Right lobe of liver (tissue), 6 donors: ENCODE results near the gene KTN1. TPM values are rescaled to one million over a fixed set of nuclear protein-coding genes. Genes with fewer than 3 reads are reported as not detected.

Experiments
- ATAC-seq, 4 donors: fragments of 200-7000 bp; cut with Tn5 transposase; one replicate each; pipeline ENCODE4 v1.9.1; 2020; ENCODE audit warnings: mild to moderate bottlenecking in 4 of 4, moderate library complexity in 4 of 4
- DNase-seq, 3 donors: peaks; one replicate each; pipeline ENCODE4 v3.0.0-alpha.2; 2020
- H3K27ac ChIP-seq, 3 donors: fragments of 200-600 bp; one replicate each; pipeline ENCODE4 v1.8.0; 2022
- H3K27me3 ChIP-seq, 2 donors: fragments of 200-600 bp; one replicate each; pipeline ENCODE4 v1.8.0; 2022
- H3K36me3 ChIP-seq, 4 donors: fragments of 200-600 bp; sonication (generic) in 1 of 4; one replicate each; pipeline versions ENCODE4 v1.5.1 to v1.8.0; 2017 to 2022; ENCODE audit warnings: control low read depth in 1 of 4
- H3K4me1 ChIP-seq, 4 donors: fragments of 200-600 bp; sonication (generic) in 1 of 4; one replicate each; pipeline versions ENCODE4 v1.5.1 to v1.8.0; 2017 to 2022; ENCODE audit warnings: control low read depth in 1 of 4
- H3K4me3 ChIP-seq, 3 donors: fragments of 200-600 bp; one replicate each; pipeline ENCODE4 v1.8.0; 2022
- H3K9me3 ChIP-seq, 4 donors: fragments of 200-600 bp; sonication (generic) in 1 of 4; one replicate each; pipeline versions ENCODE4 v1.5.1 to v1.8.0; 2017 to 2022; ENCODE audit warnings: control low read depth in 1 of 4
- POLR2A ChIP-seq: fragments of 450-650 bp; IDR thresholded peaks from one replicate; pipeline ENCODE4 v1.6.1; 2017; ENCODE audit warnings: antibody characterized with exemption, mild to moderate bottlenecking
- WGBS: methylation state at CpG from one replicate; pipeline ENCODE4 v1.1.6; 2018; ENCODE audit warnings: low coverage, low lambda C conversion rate; ENCODE audit not compliant: insufficient coverage; ENCODE audit errors: missing lambda C conversion rate; 5-methylcytosine and 5-hydroxymethylcytosine counted together
- intact Hi-C, 2 donors: fragments of 100-400 bp; cut with DNase I; formaldehyde crosslinking; loops; one replicate each; pipeline versions ENCODE4 v1.11.2 to v1.14.1; 2022
- total RNA-seq, 6 experiments: library from RNA; depleted of rRNA in 2 of 6; stranded (reverse); fragments of >200 nt in 2 of 6; fragmentation: NEBNext Ultra II Directional in 3 of 6; extraction: Animal tissue kit (Norgen Biotek cat#: 25700) in 3 of 6; gene quantifications; one replicate each; pipeline versions ENCODE4 v1.1.0 to v1.2.4, GENCODE V29; 2016 to 2023
- TF ChIP-seq, protein P1 (sequence below), 4 donors: fragments of 200-600 bp in 3 of 4; fragments of 450-650 bp in 1 of 4; IDR thresholded peaks; one replicate each; pipeline versions ENCODE4 v1.5.1 to v1.8.0; 2016 to 2022; ENCODE audit warnings: antibody characterized with exemption in 4 of 4, mild to moderate bottlenecking in 2 of 4
- donor health status: DM: no; HTN: yes; CAD: no.
- donor health status: DM: no; HTN: no; CAD: no.
- donor health status: DM: no; HTN: no; CAD: no.
- donor health status: DM: no; HTN: yes; CAD: no.
- donor health status: DM: no; HTN: yes; CAD: no.

KTN1 gene
- total RNA-seq, 6 experiments from 2014 or later = 55.8 to 90.8 (median 64.1) TPM

DNA sequence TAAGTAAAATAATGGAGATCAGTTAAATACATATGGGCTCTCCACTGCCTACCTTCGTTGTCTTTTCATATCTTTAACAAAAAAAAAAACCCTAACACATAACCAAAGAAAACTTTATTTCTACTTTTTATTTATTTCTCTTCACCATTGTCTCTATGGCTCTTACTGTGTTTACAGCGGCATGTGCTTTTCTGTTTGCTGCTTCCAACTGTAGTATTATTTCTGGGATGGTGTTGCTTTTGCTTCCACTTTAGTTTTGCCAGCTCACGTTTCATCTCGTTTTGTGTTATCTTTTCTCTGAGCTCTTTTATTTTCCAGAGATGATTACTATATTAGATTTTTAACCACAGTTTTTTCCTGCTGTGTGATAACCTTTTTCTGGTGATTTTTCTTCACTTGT is 46.1 kb downstream of the KTN1 start:
- intact Hi-C loops = no loop called here
- no peak for ATAC-seq
- 74% methylated on average over 4 of the region's 4 CpGs for WGBS
- TF ChIP-seq, protein P1, sequence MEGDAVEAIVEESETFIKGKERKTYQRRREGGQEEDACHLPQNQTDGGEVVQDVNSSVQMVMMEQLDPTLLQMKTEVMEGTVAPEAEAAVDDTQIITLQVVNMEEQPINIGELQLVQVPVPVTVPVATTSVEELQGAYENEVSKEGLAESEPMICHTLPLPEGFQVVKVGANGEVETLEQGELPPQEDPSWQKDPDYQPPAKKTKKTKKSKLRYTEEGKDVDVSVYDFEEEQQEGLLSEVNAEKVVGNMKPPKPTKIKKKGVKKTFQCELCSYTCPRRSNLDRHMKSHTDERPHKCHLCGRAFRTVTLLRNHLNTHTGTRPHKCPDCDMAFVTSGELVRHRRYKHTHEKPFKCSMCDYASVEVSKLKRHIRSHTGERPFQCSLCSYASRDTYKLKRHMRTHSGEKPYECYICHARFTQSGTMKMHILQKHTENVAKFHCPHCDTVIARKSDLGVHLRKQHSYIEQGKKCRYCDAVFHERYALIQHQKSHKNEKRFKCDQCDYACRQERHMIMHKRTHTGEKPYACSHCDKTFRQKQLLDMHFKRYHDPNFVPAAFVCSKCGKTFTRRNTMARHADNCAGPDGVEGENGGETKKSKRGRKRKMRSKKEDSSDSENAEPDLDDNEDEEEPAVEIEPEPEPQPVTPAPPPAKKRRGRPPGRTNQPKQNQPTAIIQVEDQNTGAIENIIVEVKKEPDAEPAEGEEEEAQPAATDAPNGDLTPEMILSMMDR (IDR thresholded peaks at IDR 0.05) = no peak
- no peak for TF ChIP-seq POLR2A
- H3K9me3 ChIP-seq = no peaks in the 10 kb centered on the region
- H3K4me1 ChIP-seq = no peaks in the 10 kb centered on the region
- peaks cover 0 to 17% (median 4%) of the 10 kb centered on the region in 4 donors for H3K36me3 ChIP-seq
- H3K27ac ChIP-seq = no peak overlapping the region
- DNase-seq = no peak
- H3K27me3 ChIP-seq = no peaks in the 10 kb centered on the region
- H3K4me3 ChIP-seq = no peak overlapping the region

DNA sequence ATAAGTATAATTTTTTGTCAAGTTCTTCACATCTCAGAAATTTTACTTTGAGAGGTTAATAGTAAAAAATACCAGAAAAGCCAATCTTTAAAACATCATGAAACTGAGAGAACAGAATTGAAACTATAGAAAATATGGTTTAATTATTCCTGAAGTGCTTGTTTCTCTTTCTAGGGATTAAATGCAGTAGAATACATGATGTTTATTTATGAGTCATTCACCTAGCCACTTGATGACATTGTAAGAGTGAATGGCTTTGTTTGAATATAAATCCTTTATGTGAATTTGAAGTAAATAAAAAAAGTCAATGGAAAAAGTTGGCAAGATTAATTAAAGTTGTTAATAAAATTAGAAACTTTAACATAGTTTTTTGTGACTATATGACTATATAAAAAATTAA is 48.4 kb downstream of the KTN1 start:
- TF ChIP-seq, protein P1 (IDR thresholded peaks at IDR 0.05) = no peak
- no peak for TF ChIP-seq POLR2A
- Histone ChIP-seq H3K9me3 (no peaks in the 10 kb centered on the region), H3K27ac (no peak overlapping the region), H3K4me1 (no peaks in the 10 kb centered on the region), H3K27me3 (no peaks in the 10 kb centered on the region), H3K36me3 (peaks cover 0 to 20% (median 4%) of the 10 kb centered on the region in 4 donors), H3K4me3 (no peak overlapping the region)
- no peak for ATAC-seq
- intact Hi-C loops = no loop called here
- no peak for DNase-seq

DNA sequence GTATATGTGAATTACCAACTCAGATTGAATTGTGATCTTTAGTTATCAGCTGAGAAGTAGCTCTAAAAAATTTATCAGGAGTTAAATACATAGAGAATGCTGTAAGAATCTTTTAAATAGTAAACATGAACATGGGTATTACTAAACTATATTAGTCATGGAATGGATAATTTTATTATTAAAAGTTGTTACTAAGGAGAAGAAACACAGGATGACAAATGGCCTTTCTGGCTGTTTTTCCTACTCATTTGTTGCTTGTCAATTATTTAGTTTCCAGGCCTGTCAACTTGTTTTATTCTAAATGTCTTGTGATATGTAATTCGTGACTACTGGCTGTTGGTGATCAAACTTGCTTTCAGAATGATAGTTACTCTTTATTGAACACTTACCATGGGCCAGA is 58.7 kb downstream of the KTN1 start:
- H3K4me3 ChIP-seq = no peak overlapping the region
- intact Hi-C loops = no loop called here
- no peaks in the 10 kb centered on the region for H3K27me3 ChIP-seq
- TF ChIP-seq POLR2A = no peak
- TF ChIP-seq, protein P1 (IDR thresholded peaks at IDR 0.05) = no peak
- ATAC-seq (no peak), DNase-seq (no peak)
- no peaks in the 10 kb centered on the region for H3K4me1 ChIP-seq
- H3K36me3 ChIP-seq = peaks cover 0 to 52% (median 18%) of the 10 kb centered on the region in 4 donors
- WGBS = 77% methylated on average over 1 of the region's 1 CpG
- H3K27ac ChIP-seq = no peak overlapping the region
- H3K9me3 ChIP-seq = no peaks in the 10 kb centered on the region

DNA sequence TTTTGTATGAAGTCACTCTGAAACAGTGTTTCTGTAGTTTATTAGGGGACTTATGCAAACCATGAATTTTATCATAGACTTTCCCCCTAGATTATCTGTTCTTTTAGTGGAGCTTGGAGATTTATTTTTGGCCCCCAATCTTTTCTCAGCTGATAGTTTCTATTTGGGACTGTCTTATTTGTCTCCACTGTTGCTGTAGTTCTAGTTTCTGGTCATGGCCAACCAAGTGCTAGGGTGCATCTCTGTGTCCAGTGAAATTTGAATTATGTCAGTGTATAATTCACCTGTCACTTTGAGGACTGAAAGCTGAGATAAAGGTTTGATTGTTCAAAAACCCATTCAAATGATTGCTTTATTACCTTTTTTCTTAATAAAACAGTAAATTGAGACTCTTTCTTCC is 61.3 kb downstream of the KTN1 start:
- H3K36me3 ChIP-seq = peaks cover 0 to 41% (median 12%) of the 10 kb centered on the region in 4 donors
- H3K27ac ChIP-seq = no peak overlapping the region
- intact Hi-C loops = no loop called here

DNA sequence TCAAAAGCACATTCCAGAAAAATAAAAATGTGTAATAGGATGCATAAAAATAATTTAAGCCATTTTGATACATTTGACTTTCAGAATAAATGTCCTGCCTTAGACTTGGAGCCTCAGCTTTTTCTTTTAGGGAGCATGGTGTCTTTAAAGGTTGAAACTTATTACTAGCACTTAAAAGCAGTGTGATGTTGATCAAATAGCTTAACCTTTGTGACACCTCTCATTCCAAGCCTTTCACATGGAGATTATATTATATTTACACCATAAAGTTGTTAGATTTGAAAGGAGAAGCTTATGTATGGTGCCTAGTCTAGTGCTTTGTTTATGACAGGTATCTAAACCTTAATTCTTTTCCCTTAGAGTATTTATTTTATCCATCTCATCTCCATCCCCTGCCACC is 61.9 kb downstream of the KTN1 start:
- DNase-seq = no peak
- Histone ChIP-seq H3K27me3 (no peaks in the 10 kb centered on the region), H3K27ac (no peak overlapping the region), H3K9me3 (no peaks in the 10 kb centered on the region), H3K4me3 (no peak overlapping the region), H3K36me3 (peaks cover 0 to 37% (median 9%) of the 10 kb centered on the region in 4 donors), H3K4me1 (no peaks in the 10 kb centered on the region)
- TF ChIP-seq, protein P1 (IDR thresholded peaks at IDR 0.05) = no peak
- TF ChIP-seq POLR2A = no peak
- intact Hi-C loops = no loop called here
- no peak for ATAC-seq

More for the DNA sequence above, 61.3 kb downstream of the KTN1 start:
- H3K27me3 ChIP-seq = no peaks in the 10 kb centered on the region
- no peaks in the 10 kb centered on the region for H3K9me3 ChIP-seq
- no peaks in the 10 kb centered on the region for H3K4me1 ChIP-seq
- TF ChIP-seq POLR2A = no peak
- TF ChIP-seq, protein P1 (IDR thresholded peaks at IDR 0.05) = no peak
- H3K4me3 ChIP-seq = no peak overlapping the region
- no peak for DNase-seq
- ATAC-seq = no peak
